SK-N-MC (cell line): ENCODE data around the gene BICD2.

ENCODE experiments used
- EZH2 ChIP-seq: fragments of 200-600 bp; sonication (generic); IDR thresholded peaks from one replicate; pipeline ENCODE4 v1.6.1; 2017; ENCODE audit warnings: antibody characterized with exemption
- POLR2AphosphoS5 ChIP-seq: IDR thresholded peaks from 2 replicates; pipeline ENCODE4 v1.6.1; 2012; ENCODE audit warnings: mild to moderate bottlenecking, low read depth, low read length, borderline replicate concordance

DNA sequence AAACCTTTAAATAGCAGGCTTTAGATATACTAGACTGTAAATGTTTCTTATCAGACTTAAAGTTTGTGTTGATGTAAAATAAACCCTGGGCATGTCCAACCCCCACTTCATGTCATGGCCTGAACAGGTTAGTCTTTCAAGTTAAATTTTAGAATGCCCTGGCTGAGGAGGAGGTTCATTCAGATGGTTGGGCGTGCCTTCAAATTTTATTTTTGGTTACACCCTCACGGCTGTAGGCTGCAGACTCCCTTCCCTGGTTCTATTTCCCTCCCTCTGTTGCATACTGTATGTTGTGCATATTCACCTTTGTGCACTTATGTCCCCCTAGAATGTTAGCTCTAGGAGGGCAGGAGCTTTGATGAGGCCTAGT, 5.3 kb upstream of the BICD2 start:
- TF ChIP-seq EZH2 (no peak), POLR2AphosphoS5 (no peak)
